ENCODE measurements around the gene FOXP1. TPM values are rescaled to one million over a fixed set of nuclear protein-coding genes. Genes with fewer than 3 reads are reported as not detected.

FOXP1 gene
- total and polyA plus RNA-seq, 7 experiments from 2014 or later = 104 to 537 (median 444) TPM

GRCh38 chr3:71492974-71493771 lies 90.4 kb downstream of the FOXP1 start:
- Mint-ChIP-seq H3K27ac (peak overlapping the region; percentile 96 to 100 (median 99)), H3K4me3 (peak overlapping the region; percentile 82 to 98 (median 95)), H3K9me3 (peaks cover 0 to 14% (median 3%) of the 10 kb centered on the region in 11 donors), H3K4me1 (peaks cover 49 to 91% (median 82%) of the 10 kb centered on the region in 7 donors), H3K27me3 (peaks cover 0 to 3% (median 0%) of the 10 kb centered on the region in 5 donors), H3K36me3 (peaks cover 3 to 38% (median 15%) of the 10 kb centered on the region in 5 donors)
- H3K27ac ChIP-seq (ENCODE audit: low read depth, low read length) = peak overlapping the region; percentile 89
- POLR2A ChIA-PET = interaction anchor here (1.2 to 7.1 kb wide), 9 partner anchors 11 to 430 kb away, joined by 3 to 66 read pairs (median 8); no protein-coding TSS in a partner anchor
- peak overlapping the region; percentile 66 for H3K4me3 ChIP-seq (ENCODE audit: low read length)
- H3K27me3 ChIP-seq (ENCODE audit: control insufficient read depth in 2 of 2, insufficient read depth in 2 of 2, low read length in 2 of 2) = no peaks in the 10 kb centered on the region
- H3K36me3 ChIP-seq (ENCODE audit: control insufficient read depth in 2 of 3, insufficient read depth in 3 of 3, low read length in 3 of 3) = no peaks in the 10 kb centered on the region
- DNase-seq = peak in 7 of 9 donors; percentile 71 to 91 (median 84)
- peak; percentile 84 for ATAC-seq
- H3K4me1 ChIP-seq (ENCODE audit: control insufficient read depth in 2 of 2, insufficient read depth in 2 of 2, low read length in 2 of 2) = peaks cover 66 to 81% of the 10 kb centered on the region in 2 donors
- intact Hi-C loops (cut with micrococcal nuclease) = loop anchor here (1.0 to 10.0 kb wide), 14 partner anchors 8 to 483 kb away; partner anchors contain the start of genes EIF4E3 (in 1 of the 2) and FOXP1 (in 1 of the 2)
- CTCF ChIA-PET = interaction anchor here (0.7 kb wide), 1 partner anchor 40 kb away, joined by 3 read pairs; no protein-coding TSS in a partner anchor
- H3K9me3 ChIP-seq (ENCODE audit: control insufficient read depth in 2 of 3, low read length in 3 of 3) = no peaks in the 10 kb centered on the region

- no peaks in the 10 kb centered on the region for H3K9me3 ChIP-seq (ENCODE audit: control insufficient read depth in 2 of 3, low read length in 3 of 3)
- peak overlapping the region; percentile 96 to 100 (median 99) for H3K27ac Mint-ChIP-seq
- H3K9me3 Mint-ChIP-seq = peaks cover 0 to 14% (median 3%) of the 10 kb centered on the region in 11 donors
- DNase-seq (peak in 7 of 9 donors; percentile 60 to 82 (median 69)), ATAC-seq (peak; percentile 41)
- ChIA-PET CTCF (interaction anchor here (0.9 kb wide), 1 partner anchor 19 kb away, joined by 3 read pairs; no protein-coding TSS in a partner anchor), POLR2A (interaction anchor here (1.4 to 5.2 kb wide), 3 partner anchors 10 to 43 kb away, joined by 4 to 182 read pairs (median 5); no protein-coding TSS in a partner anchor)
- H3K4me1 ChIP-seq (ENCODE audit: control insufficient read depth in 2 of 2, insufficient read depth in 2 of 2, low read length in 2 of 2) = peaks cover 72 to 81% of the 10 kb centered on the region in 2 donors
- H3K27ac ChIP-seq (ENCODE audit: low read depth, low read length) = peak overlapping the region; percentile 89
- peak overlapping the region; percentile 82 to 98 (median 95) for H3K4me3 Mint-ChIP-seq
- peaks cover 0 to 3% (median 0%) of the 10 kb centered on the region in 5 donors for H3K27me3 Mint-ChIP-seq
- no peaks in the 10 kb centered on the region for H3K36me3 ChIP-seq (ENCODE audit: control insufficient read depth in 2 of 3, insufficient read depth in 3 of 3, low read length in 3 of 3)
- no peaks in the 10 kb centered on the region for H3K27me3 ChIP-seq (ENCODE audit: control insufficient read depth in 2 of 2, insufficient read depth in 2 of 2, low read length in 2 of 2)
- H3K4me1 Mint-ChIP-seq = peaks cover 47 to 90% (median 81%) of the 10 kb centered on the region in 7 donors
- peaks cover 3 to 38% (median 15%) of the 10 kb centered on the region in 5 donors for H3K36me3 Mint-ChIP-seq
- intact Hi-C loops (cut with micrococcal nuclease) = loop anchor here (1.0 to 10.0 kb wide), 7 partner anchors 14 to 428 kb away; partner anchors contain the start of genes EIF4E3 (in 1 of the 2) and FOXP1 (in 1 of the 2)
- H3K4me3 ChIP-seq (ENCODE audit: low read length) = peak overlapping the region; percentile 66
Measured at GRCh38 chr3:71492566-71492965, 91.0 kb downstream of the FOXP1 start.

GRCh38 chr3:71491154-71491752 lies 92.3 kb downstream of the FOXP1 start:
- Mint-ChIP-seq H3K9me3 (peaks cover 0 to 14% (median 3%) of the 10 kb centered on the region in 11 donors), H3K27ac (peak overlapping the region; percentile 76 to 100 (median 99)), H3K36me3 (peaks cover 3 to 37% (median 15%) of the 10 kb centered on the region in 5 donors), H3K27me3 (peaks cover 0 to 3% (median 0%) of the 10 kb centered on the region in 5 donors), H3K4me3 (peak overlapping the region; percentile 62 to 98 (median 95)), H3K4me1 (peaks cover 44 to 90% (median 81%) of the 10 kb centered on the region in 7 donors)
- ChIA-PET POLR2A (interaction anchor here (0.7 to 5.2 kb wide), 19 partner anchors 7 to 414 kb away, joined by 3 to 182 read pairs (median 5); no protein-coding TSS in a partner anchor), CTCF (interaction anchor here (0.7 to 3.4 kb wide), 7 partner anchors 10 to 63 kb away, joined by 3 to 18 read pairs (median 4); no protein-coding TSS in a partner anchor)
- H3K4me3 ChIP-seq (ENCODE audit: low read length) = peak overlapping the region; percentile 66
- H3K27ac ChIP-seq (ENCODE audit: low read depth, low read length) = peak overlapping the region; percentile 89
- DNase-seq = peak in 4 of 9 donors; percentile 24 to 49 (median 36)
- H3K9me3 ChIP-seq (ENCODE audit: control insufficient read depth in 2 of 3, low read length in 3 of 3) = no peaks in the 10 kb centered on the region
- no peak for ATAC-seq
- H3K36me3 ChIP-seq (ENCODE audit: control insufficient read depth in 2 of 3, insufficient read depth in 3 of 3, low read length in 3 of 3) = no peaks in the 10 kb centered on the region
- peaks cover 72 to 81% of the 10 kb centered on the region in 2 donors for H3K4me1 ChIP-seq (ENCODE audit: control insufficient read depth in 2 of 2, insufficient read depth in 2 of 2, low read length in 2 of 2)
- intact Hi-C loops (cut with micrococcal nuclease) = loop anchor here in 1 of 2 donors (5.0 to 10.0 kb wide), 3 partner anchors 189 to 264 kb away; partner anchors contain the start of gene EIF4E3
- H3K27me3 ChIP-seq (ENCODE audit: control insufficient read depth in 2 of 2, insufficient read depth in 2 of 2, low read length in 2 of 2) = no peaks in the 10 kb centered on the region

GRCh38 chr3:71490692-71491091 lies 92.8 kb downstream of the FOXP1 start:
- Histone ChIP-seq H3K27ac (ENCODE audit: low read depth, low read length) (peak overlapping the region; percentile 89), H3K4me1 (ENCODE audit: control insufficient read depth in 2 of 2, insufficient read depth in 2 of 2, low read length in 2 of 2) (peaks cover 70 to 81% of the 10 kb centered on the region in 2 donors), H3K9me3 (ENCODE audit: control insufficient read depth in 2 of 3, low read length in 3 of 3) (no peaks in the 10 kb centered on the region), H3K4me3 (ENCODE audit: low read length) (peak overlapping the region; percentile 29), H3K27me3 (ENCODE audit: control insufficient read depth in 2 of 2, insufficient read depth in 2 of 2, low read length in 2 of 2) (no peaks in the 10 kb centered on the region), H3K36me3 (ENCODE audit: control insufficient read depth in 2 of 3, insufficient read depth in 3 of 3, low read length in 3 of 3) (no peaks in the 10 kb centered on the region)
- peak overlapping the region in 9 of 10 donors; percentile 77 to 98 (median 96) for H3K4me3 Mint-ChIP-seq
- H3K27me3 Mint-ChIP-seq = peaks cover 0 to 3% (median 0%) of the 10 kb centered on the region in 5 donors
- ATAC-seq (no peak), DNase-seq (peak in 3 of 9 donors; percentile 21 to 51 (median 39))
- CTCF ChIA-PET = interaction anchor here (0.7 to 3.4 kb wide), 5 partner anchors 9 to 63 kb away, joined by 3 to 18 read pairs (median 4); no protein-coding TSS in a partner anchor
- H3K9me3 Mint-ChIP-seq = peaks cover 0 to 14% (median 3%) of the 10 kb centered on the region in 11 donors
- peaks cover 42 to 89% (median 81%) of the 10 kb centered on the region in 7 donors for H3K4me1 Mint-ChIP-seq
- peaks cover 3 to 38% (median 18%) of the 10 kb centered on the region in 5 donors for H3K36me3 Mint-ChIP-seq
- intact Hi-C loops (cut with micrococcal nuclease) = loop anchor here in 1 of 2 donors (5.0 to 10.0 kb wide), 3 partner anchors 188 to 263 kb away; partner anchors contain the start of gene EIF4E3
- H3K27ac Mint-ChIP-seq = peak overlapping the region in 8 of 9 donors; percentile 87 to 100 (median 98)
- POLR2A ChIA-PET = interaction anchor here (0.8 to 5.2 kb wide), 14 partner anchors 8 to 360 kb away, joined by 3 to 182 read pairs (median 4); no protein-coding TSS in a partner anchor

- peaks cover 0 to 12% (median 1%) of the 10 kb centered on the region in 11 donors for H3K9me3 Mint-ChIP-seq
- Histone ChIP-seq H3K4me3 (ENCODE audit: low read length) (peak overlapping the region; percentile 29), H3K9me3 (ENCODE audit: control insufficient read depth in 2 of 3, low read length in 3 of 3) (no peaks in the 10 kb centered on the region), H3K27ac (ENCODE audit: low read depth, low read length) (peak overlapping the region; percentile 89), H3K27me3 (ENCODE audit: control insufficient read depth in 2 of 2, insufficient read depth in 2 of 2, low read length in 2 of 2) (no peaks in the 10 kb centered on the region), H3K36me3 (ENCODE audit: control insufficient read depth in 2 of 3, insufficient read depth in 3 of 3, low read length in 3 of 3) (no peaks in the 10 kb centered on the region), H3K4me1 (ENCODE audit: control insufficient read depth in 2 of 2, insufficient read depth in 2 of 2, low read length in 2 of 2) (peaks cover 72 to 81% of the 10 kb centered on the region in 2 donors)
- intact Hi-C loops (cut with micrococcal nuclease) = loop anchor here in 1 of 2 donors (1.0 kb wide), 3 partner anchors 33 to 72 kb away; no protein-coding TSS in a partner anchor
- peaks cover 3 to 37% (median 18%) of the 10 kb centered on the region in 5 donors for H3K36me3 Mint-ChIP-seq
- H3K27me3 Mint-ChIP-seq = peaks cover 0 to 3% (median 0%) of the 10 kb centered on the region in 5 donors
- peaks cover 42 to 89% (median 81%) of the 10 kb centered on the region in 7 donors for H3K4me1 Mint-ChIP-seq
- peak overlapping the region; percentile 86 to 100 (median 98) for H3K27ac Mint-ChIP-seq
- DNase-seq (peak in 7 of 9 donors; percentile 66 to 86 (median 76)), ATAC-seq (peak; percentile 66)
- CTCF ChIA-PET = interaction anchor here (0.6 to 3.4 kb wide), 5 partner anchors 8 to 68 kb away, joined by 3 to 18 read pairs (median 3); no protein-coding TSS in a partner anchor
- POLR2A ChIA-PET = interaction anchor here (0.7 to 5.2 kb wide), 13 partner anchors 9 to 1505 kb away, joined by 3 to 182 read pairs (median 4); no protein-coding TSS in a partner anchor
- H3K4me3 Mint-ChIP-seq = peak overlapping the region; percentile 77 to 98 (median 88)
Measured at GRCh38 chr3:71489315-71489761, 94.2 kb downstream of the FOXP1 start.

All from naive thymus-derived CD4-positive, alpha-beta T cell (primary cell).